Neural progenitor cell (in vitro differentiated cells): ENCODE results near the gene CTNNA3. TPM values are rescaled to one million over a fixed set of nuclear protein-coding genes. Genes with fewer than 3 reads are reported as not detected.

Experiments used
- DNase-seq: peaks from one replicate; pipeline ENCODE4 v3.0.0-alpha.2; 2016; ENCODE audit warnings: low spot score
- H2AFZ ChIP-seq: fragments of 200-600 bp; sonication (generic); replicated peaks from 2 replicates; pipeline ENCODE4 v1.6.1; 2016; ENCODE audit warnings: antibody characterized with exemption
- H3F3A ChIP-seq: fragments of 200-600 bp; sonication (generic); 2 replicates; pipeline ENCODE4 v1.6.1; 2016; ENCODE audit warnings: antibody characterized with exemption, low read depth
- H3K27ac ChIP-seq: fragments of 200-600 bp; sonication (generic); 2 replicates; pipeline ENCODE4 v1.5.1; 2016; ENCODE audit warnings: mild to moderate bottlenecking
- H3K27me3 ChIP-seq: fragments of 200-600 bp; sonication (generic); 2 replicates; pipeline ENCODE4 v1.6.1; 2016; ENCODE audit warnings: mild to moderate bottlenecking, moderate library complexity
- H3K36me3 ChIP-seq: fragments of 200-600 bp; sonication (generic); 2 replicates; pipeline ENCODE4 v1.5.1; 2016
- H3K4me1 ChIP-seq: fragments of 200-600 bp; sonication (generic); 2 replicates; pipeline ENCODE4 v1.6.1; 2016; ENCODE audit warnings: mixed run types
- H3K4me2 ChIP-seq: fragments of 200-600 bp; sonication (generic); 2 replicates; pipeline ENCODE4 v1.6.1; 2016
- H3K4me3 ChIP-seq: fragments of 200-600 bp; sonication (generic); 2 replicates; pipeline ENCODE4 v1.5.1; 2016
- H3K79me2 ChIP-seq: fragments of 200-600 bp; sonication (generic); 2 replicates; pipeline ENCODE4 v1.6.1; 2016; ENCODE audit warnings: low read depth
- H3K9ac ChIP-seq: fragments of 200-600 bp; sonication (generic); 2 replicates; pipeline ENCODE4 v1.6.1; 2016
- H3K9me3 ChIP-seq: fragments of 200-600 bp; sonication (generic); 2 replicates; pipeline ENCODE4 v1.5.1; 2016; ENCODE audit warnings: low read depth
- H4K20me1 ChIP-seq: fragments of 200-600 bp; sonication (generic); 2 replicates; pipeline ENCODE4 v1.6.1; 2016; ENCODE audit warnings: low read depth
- H3K27ac Mint-ChIP-seq: 3 replicates; pipeline ENCODE4 v1.8.0; 2021; ENCODE audit warnings: mixed read lengths
- H3K27me3 Mint-ChIP-seq: 2 replicates; pipeline ENCODE4 v1.8.0; 2022; ENCODE audit warnings: low read depth, mild to moderate bottlenecking, inconsistent platforms, moderate library complexity, mixed read lengths; ENCODE audit not compliant: insufficient read depth
- H3K36me3 Mint-ChIP-seq: 3 replicates; pipeline ENCODE4 v1.8.0; 2021; ENCODE audit warnings: mixed read lengths
- H3K4me1 Mint-ChIP-seq: 3 replicates; pipeline ENCODE4 v1.8.0; 2021; ENCODE audit warnings: mixed read lengths
- H3K4me3 Mint-ChIP-seq: 3 replicates; pipeline ENCODE4 v1.8.0; 2021; ENCODE audit warnings: mild to moderate bottlenecking, moderate library complexity, mixed read lengths
- H3K9me3 Mint-ChIP-seq: 3 replicates; pipeline ENCODE4 v1.8.0; 2020; ENCODE audit warnings: mixed read lengths
- CTCF ChIP-seq: fragments of 200-600 bp; sonication (generic); IDR thresholded peaks from 2 replicates; pipeline ENCODE4 v1.5.1; 2017; ENCODE audit warnings: antibody characterized with exemption, mild to moderate bottlenecking
- EZH2 ChIP-seq: fragments of 200-600 bp; sonication (generic); IDR thresholded peaks from 2 replicates; pipeline ENCODE4 v1.6.1; 2017; ENCODE audit warnings: antibody characterized with exemption, mild to moderate bottlenecking, moderate library complexity
- EZH2phosphoT487 ChIP-seq: fragments of 200-600 bp; sonication (generic); IDR thresholded peaks from 2 replicates; pipeline ENCODE4 v1.6.1; 2017; ENCODE audit warnings: antibody characterized with exemption
- total RNA-seq: library from RNA; depleted of rRNA; stranded (reverse); fragments of >200 nt; gene quantifications from 2 replicates; pipeline ENCODE4 v1.2.3, GENCODE V29; 2015; ENCODE audit warnings: low replicate concordance

Gene CTNNA3
- total RNA-seq, 1 donor from 2014 or later: 12.9 TPM

GRCh38 chr10:67269828-67270227, 426.2 kb downstream of the CTNNA3 start:
- Mint-ChIP-seq H3K9me3 (no peaks in the 10 kb centered on the region), H3K27me3 (no peaks in the 10 kb centered on the region), H3K27ac (no peak overlapping the region), H3K4me1 (no peaks in the 10 kb centered on the region), H3K36me3 (no peaks in the 10 kb centered on the region), H3K4me3 (no peak overlapping the region)
- no peaks in the 10 kb centered on the region for H3K36me3 ChIP-seq
- H3F3A ChIP-seq: no peaks in the 10 kb centered on the region
- no peak overlapping the region for H3K9ac ChIP-seq
- no peak overlapping the region for H3K4me3 ChIP-seq
- TF ChIP-seq EZH2phosphoT487: no peak
- TF ChIP-seq EZH2: no peak
- no peak for TF ChIP-seq CTCF
- H3K27me3 ChIP-seq: no peaks in the 10 kb centered on the region
- H3K4me2 ChIP-seq: no peak overlapping the region
- no peaks in the 10 kb centered on the region for H3K4me1 ChIP-seq
- no peak overlapping the region for H2AFZ ChIP-seq
- no peaks in the 10 kb centered on the region for H3K79me2 ChIP-seq
- H4K20me1 ChIP-seq: no peaks in the 10 kb centered on the region
- H3K9me3 ChIP-seq: no peaks in the 10 kb centered on the region
- no peak for DNase-seq
- H3K27ac ChIP-seq: no peak overlapping the region

- H3K4me3 ChIP-seq: no peak overlapping the region
- Mint-ChIP-seq H3K4me3 (no peak overlapping the region), H3K27ac (no peak overlapping the region), H3K9me3 (no peaks in the 10 kb centered on the region), H3K27me3 (no peaks in the 10 kb centered on the region), H3K4me1 (no peaks in the 10 kb centered on the region), H3K36me3 (no peaks in the 10 kb centered on the region)
- DNase-seq: no peak
- H3F3A ChIP-seq: no peaks in the 10 kb centered on the region
- H3K27ac ChIP-seq: no peak overlapping the region
- no peaks in the 10 kb centered on the region for H3K79me2 ChIP-seq
- no peaks in the 10 kb centered on the region for H3K36me3 ChIP-seq
- H3K4me1 ChIP-seq: no peaks in the 10 kb centered on the region
- H3K27me3 ChIP-seq: no peaks in the 10 kb centered on the region
- no peak overlapping the region for H2AFZ ChIP-seq
- H3K9me3 ChIP-seq: no peaks in the 10 kb centered on the region
- no peak overlapping the region for H3K4me2 ChIP-seq
- no peak overlapping the region for H3K9ac ChIP-seq
- TF ChIP-seq EZH2phosphoT487 (no peak), CTCF (no peak)
- H4K20me1 ChIP-seq: no peaks in the 10 kb centered on the region
Observed at GRCh38 chr10:67268146-67268545, 427.8 kb downstream of the CTNNA3 start.

GRCh38 chr10:67262675-67263074, 433.3 kb downstream of the CTNNA3 start:
- Histone ChIP-seq H3K79me2 (no peaks in the 10 kb centered on the region), H3F3A (no peaks in the 10 kb centered on the region), H3K4me3 (no peak overlapping the region), H3K4me1 (no peaks in the 10 kb centered on the region), H3K27ac (no peak overlapping the region), H3K9ac (no peak overlapping the region), H3K4me2 (no peak overlapping the region), H2AFZ (no peak overlapping the region), H3K27me3 (no peaks in the 10 kb centered on the region), H4K20me1 (no peaks in the 10 kb centered on the region), H3K9me3 (no peaks in the 10 kb centered on the region), H3K36me3 (no peaks in the 10 kb centered on the region)
- Mint-ChIP-seq H3K27me3 (no peaks in the 10 kb centered on the region), H3K4me1 (no peaks in the 10 kb centered on the region), H3K36me3 (no peaks in the 10 kb centered on the region), H3K4me3 (no peak overlapping the region), H3K9me3 (no peaks in the 10 kb centered on the region), H3K27ac (no peak overlapping the region)
- DNase-seq: no peak
- no peak for TF ChIP-seq EZH2phosphoT487
- TF ChIP-seq EZH2: no peak
- TF ChIP-seq CTCF: no peak
